GM23338 (cell line): ENCODE measurements around the gene SYCN. TPM values are rescaled to one million over a fixed set of nuclear protein-coding genes. Genes with fewer than 3 reads are reported as not detected.

ENCODE experiments used
- ATAC-seq: fragments of 200-7000 bp; cut with Tn5 transposase; 3 replicates; pipeline ENCODE4 v1.9.1; 2020
- DNase-seq: peaks from one replicate; pipeline ENCODE4 v3.0.0-alpha.2; 2015; ENCODE audit warnings: low spot score
- H2AFZ ChIP-seq: fragments of 200-600 bp; sonication (generic); 2 replicates; pipeline ENCODE4 v1.8.0; 2016; ENCODE audit warnings: antibody characterized with exemption, mild to moderate bottlenecking, moderate library complexity
- H3F3A ChIP-seq: fragments of 200-600 bp; sonication (generic); replicated peaks from 2 replicates; pipeline ENCODE4 v1.8.0; 2017; ENCODE audit warnings: antibody characterized with exemption, mixed run types, low read depth
- H3K27ac ChIP-seq: fragments of 200-600 bp; sonication (generic); 2 replicates; pipeline ENCODE4 v1.6.1; 2016; ENCODE audit warnings: low read depth
- H3K27me3 ChIP-seq: fragments of 200-600 bp; sonication (generic); 2 replicates; pipeline ENCODE4 v1.8.0; 2016; ENCODE audit warnings: mild to moderate bottlenecking, mixed run types, moderate library complexity; ENCODE audit not compliant: insufficient read depth
- H3K36me3 ChIP-seq: fragments of 200-600 bp; sonication (generic); 2 replicates; pipeline ENCODE4 v1.8.0; 2016; ENCODE audit warnings: mild to moderate bottlenecking; ENCODE audit not compliant: insufficient read depth
- H3K4me1 ChIP-seq: fragments of 200-600 bp; sonication (generic); 2 replicates; pipeline ENCODE4 v1.8.0; 2016; ENCODE audit warnings: mild to moderate bottlenecking, moderate library complexity; ENCODE audit not compliant: insufficient read depth
- H3K4me2 ChIP-seq: fragments of 200-600 bp; sonication (generic); 2 replicates; pipeline ENCODE4 v1.7.1; 2017; ENCODE audit warnings: mixed run types
- H3K4me3 ChIP-seq: fragments of 200-600 bp; sonication (generic); 2 replicates; pipeline ENCODE4 v1.6.1; 2016; ENCODE audit warnings: mixed run types
- H3K79me2 ChIP-seq: fragments of 200-600 bp; sonication (generic); replicated peaks from 2 replicates; pipeline ENCODE4 v1.8.0; 2017; ENCODE audit warnings: mild to moderate bottlenecking; ENCODE audit not compliant: insufficient read depth
- H3K9me2 ChIP-seq: fragments of 200-600 bp; sonication (generic); 2 replicates; pipeline ENCODE4 v1.8.0; 2017; ENCODE audit not compliant: insufficient read depth
- H4K20me1 ChIP-seq: fragments of 200-600 bp; sonication (generic); replicated peaks from 2 replicates; pipeline ENCODE4 v1.8.0; 2017; ENCODE audit warnings: mild to moderate bottlenecking; ENCODE audit not compliant: insufficient read depth
- H3K27ac Mint-ChIP-seq: 2 replicates; pipeline ENCODE4 v1.8.0; 2020; ENCODE audit warnings: inconsistent platforms, mild to moderate bottlenecking, moderate library complexity, mixed read lengths
- H3K27me3 Mint-ChIP-seq: 3 replicates; pipeline ENCODE4 v1.8.0; 2022; ENCODE audit warnings: low read depth, mild to moderate bottlenecking, moderate library complexity, mixed read lengths, inconsistent platforms; ENCODE audit not compliant: insufficient read depth, poor library complexity
- H3K36me3 Mint-ChIP-seq: 3 replicates; pipeline ENCODE4 v1.8.0; 2021; ENCODE audit warnings: low read depth, mild to moderate bottlenecking, inconsistent platforms, moderate library complexity, mixed read lengths
- H3K4me1 Mint-ChIP-seq: 3 replicates; pipeline ENCODE4 v1.8.0; 2020; ENCODE audit warnings: mild to moderate bottlenecking, inconsistent platforms, mixed read lengths
- H3K4me3 Mint-ChIP-seq: 3 replicates; pipeline ENCODE4 v1.8.0; 2021; ENCODE audit warnings: moderate library complexity, mild to moderate bottlenecking, inconsistent platforms, mixed read lengths
- H3K9me3 Mint-ChIP-seq: 3 replicates; pipeline ENCODE4 v1.8.0; 2020; ENCODE audit warnings: moderate library complexity, mild to moderate bottlenecking, inconsistent platforms, mixed read lengths
- CREB1 ChIP-seq: fragments of 250-450 bp; sonication (Bioruptor Pico); IDR thresholded peaks from 2 replicates; pipeline ENCODE4 v1.5.0; 2020; ENCODE audit warnings: low read depth, mild to moderate bottlenecking, moderate library complexity
- EZH2 ChIP-seq: fragments of 200-600 bp; sonication (generic); IDR thresholded peaks from one replicate; pipeline ENCODE4 v1.8.0; 2017; ENCODE audit warnings: antibody characterized with exemption, mild to moderate bottlenecking, low read depth; ENCODE audit not compliant: unreplicated experiment
- JUNB ChIP-seq: IDR thresholded peaks from one replicate; pipeline ENCODE4 v1.6.1; 2016; ENCODE audit warnings: antibody characterized with exemption; ENCODE audit not compliant: unreplicated experiment
- NANOG ChIP-seq: IDR thresholded peaks from 2 replicates; pipeline ENCODE4 v1.6.1; 2016; ENCODE audit warnings: antibody characterized with exemption, borderline replicate concordance
- POLR2AphosphoS5 ChIP-seq: IDR thresholded peaks from 2 replicates; pipeline ENCODE4 v1.6.1; 2016; ENCODE audit warnings: antibody characterized with exemption, low read depth
- STAT1 ChIP-seq: IDR thresholded peaks from one replicate; pipeline ENCODE4 v1.6.1; 2016; ENCODE audit warnings: antibody characterized with exemption; ENCODE audit not compliant: unreplicated experiment
- ZNF114 ChIP-seq: fragments of 250-450 bp; sonication (Bioruptor Pico); IDR thresholded peaks from 2 replicates; pipeline ENCODE4 v1.5.0; 2020; ENCODE audit warnings: mild to moderate bottlenecking, moderate library complexity
- ZNF331 ChIP-seq: fragments of 250-450 bp; sonication (Bioruptor Pico); IDR thresholded peaks from 2 replicates; pipeline ENCODE4 v1.5.0; 2020; ENCODE audit warnings: low read depth, mild to moderate bottlenecking, moderate library complexity
- polyA plus RNA-seq: library from polyadenylated mRNA; unstranded; fragments of >200 nt; fragmentation: Nextera tagmentation; extraction: Ambion mirVana; gene quantifications from 2 replicates; pipeline ENCODE4 v1.2.1, GENCODE V29; 2016
- total RNA-seq: library from RNA; depleted of rRNA; stranded (reverse); fragments of >200 nt; shearing (Covaris generic); gene quantifications from 2 replicates; pipeline ENCODE4 v1.2.3, GENCODE V29; 2014
- TF ChIP-seq, protein P1 (sequence below): IDR thresholded peaks from one replicate; pipeline ENCODE4 v1.6.1; 2018; ENCODE audit warnings: antibody characterized with exemption; ENCODE audit not compliant: unreplicated experiment
- TF ChIP-seq, protein P2 (sequence below): fragments of 250-450 bp; sonication (Bioruptor Pico); IDR thresholded peaks from 2 replicates; pipeline ENCODE4 v1.5.0; 2020; ENCODE audit warnings: mild to moderate bottlenecking, moderate library complexity
- TF ChIP-seq, protein P3 (sequence below), 2 experiments: fragments of 200-600 bp in 1 of 2; sonication (generic) in 1 of 2; conservative IDR thresholded peaks; 2 replicates each; pipeline versions ENCODE4 v1.5.1 to v1.6.1; 2016 to 2017; ENCODE audit warnings: antibody characterized with exemption in 2 of 2, low read depth in 2 of 2, mild to moderate bottlenecking in 2 of 2, moderate library complexity in 1 of 2

Gene SYCN
- total and polyA plus RNA-seq, 2 experiments from 2014 or later: not detected

DNA sequence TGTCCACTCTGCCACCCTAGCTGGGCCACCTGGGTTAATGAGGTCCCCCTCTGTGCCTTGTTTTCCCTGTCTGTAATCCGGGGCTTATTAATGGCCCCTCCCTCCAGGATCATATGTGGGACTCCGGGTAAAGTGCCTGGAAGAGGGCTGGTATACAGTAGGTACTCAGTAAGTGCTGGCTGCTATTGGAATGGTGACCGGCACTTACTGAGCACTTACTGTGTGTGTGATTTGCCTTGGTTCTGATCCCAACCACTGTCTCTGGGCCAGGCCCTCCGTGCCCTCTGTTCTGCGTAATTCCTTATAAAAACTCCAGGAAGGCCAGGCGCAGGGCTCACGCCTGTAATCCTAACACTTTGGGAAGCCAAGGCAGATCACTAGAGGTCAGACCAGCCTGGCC is 38.2 kb downstream of the SYCN start:
- H3K4me3 ChIP-seq: no peak overlapping the region
- H3K4me1 ChIP-seq: peaks cover 12% of the 10 kb centered on the region; the same call in 1 of the 2 replicates
- peaks cover 19% of the 10 kb centered on the region for H3K79me2 ChIP-seq
- H3K9me3 Mint-ChIP-seq: no peaks in the 10 kb centered on the region
- no peak overlapping the region for H2AFZ ChIP-seq
- no peaks in the 10 kb centered on the region for H3K36me3 ChIP-seq
- no peak overlapping the region for H3K4me2 ChIP-seq
- peaks cover 5% of the 10 kb centered on the region; the same call in 1 of the 3 replicates for H3K36me3 Mint-ChIP-seq
- H4K20me1 ChIP-seq: peaks cover 12% of the 10 kb centered on the region
- no peaks in the 10 kb centered on the region for H3K9me2 ChIP-seq
- peaks cover 9% of the 10 kb centered on the region for H3K27me3 Mint-ChIP-seq
- no peak overlapping the region for H3K27ac Mint-ChIP-seq
- H3K4me3 Mint-ChIP-seq: no peak overlapping the region
- H3K27ac ChIP-seq: no peak overlapping the region
- DNase-seq (no peak), ATAC-seq (no peak)
- H3K27me3 ChIP-seq: no peaks in the 10 kb centered on the region
- H3F3A ChIP-seq: no peaks in the 10 kb centered on the region
- TF ChIP-seq JUNB: no peak
- TF ChIP-seq ZNF114 (CRISPR knock-in tag): no peak
- H3K4me1 Mint-ChIP-seq: peaks cover 26% of the 10 kb centered on the region

DNA sequence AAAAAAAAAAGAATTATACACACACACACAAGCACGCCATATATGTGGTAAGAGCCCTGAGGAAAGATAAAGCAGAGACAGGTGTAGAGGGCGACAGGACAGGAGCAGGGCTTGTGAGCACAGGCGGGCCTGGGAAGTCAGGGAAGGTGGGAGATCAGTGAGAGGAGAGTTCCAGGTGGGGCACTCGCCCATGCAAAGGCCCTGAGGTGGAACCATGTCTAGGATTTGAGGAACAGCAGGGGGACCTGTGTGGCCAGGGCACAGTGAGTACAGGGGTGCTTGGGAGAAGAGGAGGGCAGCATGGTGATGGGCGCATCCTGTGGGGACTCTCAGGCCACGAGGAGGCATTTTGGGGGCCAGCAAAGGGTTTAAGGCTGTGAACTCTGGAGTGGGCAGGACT is 39.8 kb downstream of the SYCN start:
- Mint-ChIP-seq H3K4me3 (no peak overlapping the region), H3K36me3 (peaks cover 5% of the 10 kb centered on the region; the same call in 1 of the 3 replicates), H3K4me1 (peaks cover 26% of the 10 kb centered on the region), H3K27ac (no peak overlapping the region), H3K27me3 (peaks cover 12% of the 10 kb centered on the region), H3K9me3 (no peaks in the 10 kb centered on the region)
- H3K27me3 ChIP-seq: no peaks in the 10 kb centered on the region
- H4K20me1 ChIP-seq: peaks cover 12% of the 10 kb centered on the region
- H3K27ac ChIP-seq: no peak overlapping the region
- H3K4me3 ChIP-seq: no peak overlapping the region
- no peak overlapping the region for H3K4me2 ChIP-seq
- H3K79me2 ChIP-seq: peaks cover 26% of the 10 kb centered on the region
- H3K4me1 ChIP-seq: peaks cover 12% of the 10 kb centered on the region; the same call in 1 of the 2 replicates
- no peak overlapping the region for H2AFZ ChIP-seq
- ATAC-seq: no peak
- no peaks in the 10 kb centered on the region for H3F3A ChIP-seq
- H3K36me3 ChIP-seq: no peaks in the 10 kb centered on the region
- no peak for DNase-seq
- no peaks in the 10 kb centered on the region for H3K9me2 ChIP-seq
- no peak for TF ChIP-seq POLR2AphosphoS5
- TF ChIP-seq, protein P1, sequence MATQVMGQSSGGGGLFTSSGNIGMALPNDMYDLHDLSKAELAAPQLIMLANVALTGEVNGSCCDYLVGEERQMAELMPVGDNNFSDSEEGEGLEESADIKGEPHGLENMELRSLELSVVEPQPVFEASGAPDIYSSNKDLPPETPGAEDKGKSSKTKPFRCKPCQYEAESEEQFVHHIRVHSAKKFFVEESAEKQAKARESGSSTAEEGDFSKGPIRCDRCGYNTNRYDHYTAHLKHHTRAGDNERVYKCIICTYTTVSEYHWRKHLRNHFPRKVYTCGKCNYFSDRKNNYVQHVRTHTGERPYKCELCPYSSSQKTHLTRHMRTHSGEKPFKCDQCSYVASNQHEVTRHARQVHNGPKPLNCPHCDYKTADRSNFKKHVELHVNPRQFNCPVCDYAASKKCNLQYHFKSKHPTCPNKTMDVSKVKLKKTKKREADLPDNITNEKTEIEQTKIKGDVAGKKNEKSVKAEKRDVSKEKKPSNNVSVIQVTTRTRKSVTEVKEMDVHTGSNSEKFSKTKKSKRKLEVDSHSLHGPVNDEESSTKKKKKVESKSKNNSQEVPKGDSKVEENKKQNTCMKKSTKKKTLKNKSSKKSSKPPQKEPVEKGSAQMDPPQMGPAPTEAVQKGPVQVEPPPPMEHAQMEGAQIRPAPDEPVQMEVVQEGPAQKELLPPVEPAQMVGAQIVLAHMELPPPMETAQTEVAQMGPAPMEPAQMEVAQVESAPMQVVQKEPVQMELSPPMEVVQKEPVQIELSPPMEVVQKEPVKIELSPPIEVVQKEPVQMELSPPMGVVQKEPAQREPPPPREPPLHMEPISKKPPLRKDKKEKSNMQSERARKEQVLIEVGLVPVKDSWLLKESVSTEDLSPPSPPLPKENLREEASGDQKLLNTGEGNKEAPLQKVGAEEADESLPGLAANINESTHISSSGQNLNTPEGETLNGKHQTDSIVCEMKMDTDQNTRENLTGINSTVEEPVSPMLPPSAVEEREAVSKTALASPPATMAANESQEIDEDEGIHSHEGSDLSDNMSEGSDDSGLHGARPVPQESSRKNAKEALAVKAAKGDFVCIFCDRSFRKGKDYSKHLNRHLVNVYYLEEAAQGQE: no peak
- no peak for TF ChIP-seq NANOG
- no peak for TF ChIP-seq JUNB
- TF ChIP-seq STAT1: no peak
- TF ChIP-seq ZNF114 (CRISPR knock-in tag): no peak
- no peak for TF ChIP-seq ZNF331
- no peak for TF ChIP-seq CREB1 (CRISPR knock-in tag)
- no peak for TF ChIP-seq EZH2
- TF ChIP-seq, protein P2, sequence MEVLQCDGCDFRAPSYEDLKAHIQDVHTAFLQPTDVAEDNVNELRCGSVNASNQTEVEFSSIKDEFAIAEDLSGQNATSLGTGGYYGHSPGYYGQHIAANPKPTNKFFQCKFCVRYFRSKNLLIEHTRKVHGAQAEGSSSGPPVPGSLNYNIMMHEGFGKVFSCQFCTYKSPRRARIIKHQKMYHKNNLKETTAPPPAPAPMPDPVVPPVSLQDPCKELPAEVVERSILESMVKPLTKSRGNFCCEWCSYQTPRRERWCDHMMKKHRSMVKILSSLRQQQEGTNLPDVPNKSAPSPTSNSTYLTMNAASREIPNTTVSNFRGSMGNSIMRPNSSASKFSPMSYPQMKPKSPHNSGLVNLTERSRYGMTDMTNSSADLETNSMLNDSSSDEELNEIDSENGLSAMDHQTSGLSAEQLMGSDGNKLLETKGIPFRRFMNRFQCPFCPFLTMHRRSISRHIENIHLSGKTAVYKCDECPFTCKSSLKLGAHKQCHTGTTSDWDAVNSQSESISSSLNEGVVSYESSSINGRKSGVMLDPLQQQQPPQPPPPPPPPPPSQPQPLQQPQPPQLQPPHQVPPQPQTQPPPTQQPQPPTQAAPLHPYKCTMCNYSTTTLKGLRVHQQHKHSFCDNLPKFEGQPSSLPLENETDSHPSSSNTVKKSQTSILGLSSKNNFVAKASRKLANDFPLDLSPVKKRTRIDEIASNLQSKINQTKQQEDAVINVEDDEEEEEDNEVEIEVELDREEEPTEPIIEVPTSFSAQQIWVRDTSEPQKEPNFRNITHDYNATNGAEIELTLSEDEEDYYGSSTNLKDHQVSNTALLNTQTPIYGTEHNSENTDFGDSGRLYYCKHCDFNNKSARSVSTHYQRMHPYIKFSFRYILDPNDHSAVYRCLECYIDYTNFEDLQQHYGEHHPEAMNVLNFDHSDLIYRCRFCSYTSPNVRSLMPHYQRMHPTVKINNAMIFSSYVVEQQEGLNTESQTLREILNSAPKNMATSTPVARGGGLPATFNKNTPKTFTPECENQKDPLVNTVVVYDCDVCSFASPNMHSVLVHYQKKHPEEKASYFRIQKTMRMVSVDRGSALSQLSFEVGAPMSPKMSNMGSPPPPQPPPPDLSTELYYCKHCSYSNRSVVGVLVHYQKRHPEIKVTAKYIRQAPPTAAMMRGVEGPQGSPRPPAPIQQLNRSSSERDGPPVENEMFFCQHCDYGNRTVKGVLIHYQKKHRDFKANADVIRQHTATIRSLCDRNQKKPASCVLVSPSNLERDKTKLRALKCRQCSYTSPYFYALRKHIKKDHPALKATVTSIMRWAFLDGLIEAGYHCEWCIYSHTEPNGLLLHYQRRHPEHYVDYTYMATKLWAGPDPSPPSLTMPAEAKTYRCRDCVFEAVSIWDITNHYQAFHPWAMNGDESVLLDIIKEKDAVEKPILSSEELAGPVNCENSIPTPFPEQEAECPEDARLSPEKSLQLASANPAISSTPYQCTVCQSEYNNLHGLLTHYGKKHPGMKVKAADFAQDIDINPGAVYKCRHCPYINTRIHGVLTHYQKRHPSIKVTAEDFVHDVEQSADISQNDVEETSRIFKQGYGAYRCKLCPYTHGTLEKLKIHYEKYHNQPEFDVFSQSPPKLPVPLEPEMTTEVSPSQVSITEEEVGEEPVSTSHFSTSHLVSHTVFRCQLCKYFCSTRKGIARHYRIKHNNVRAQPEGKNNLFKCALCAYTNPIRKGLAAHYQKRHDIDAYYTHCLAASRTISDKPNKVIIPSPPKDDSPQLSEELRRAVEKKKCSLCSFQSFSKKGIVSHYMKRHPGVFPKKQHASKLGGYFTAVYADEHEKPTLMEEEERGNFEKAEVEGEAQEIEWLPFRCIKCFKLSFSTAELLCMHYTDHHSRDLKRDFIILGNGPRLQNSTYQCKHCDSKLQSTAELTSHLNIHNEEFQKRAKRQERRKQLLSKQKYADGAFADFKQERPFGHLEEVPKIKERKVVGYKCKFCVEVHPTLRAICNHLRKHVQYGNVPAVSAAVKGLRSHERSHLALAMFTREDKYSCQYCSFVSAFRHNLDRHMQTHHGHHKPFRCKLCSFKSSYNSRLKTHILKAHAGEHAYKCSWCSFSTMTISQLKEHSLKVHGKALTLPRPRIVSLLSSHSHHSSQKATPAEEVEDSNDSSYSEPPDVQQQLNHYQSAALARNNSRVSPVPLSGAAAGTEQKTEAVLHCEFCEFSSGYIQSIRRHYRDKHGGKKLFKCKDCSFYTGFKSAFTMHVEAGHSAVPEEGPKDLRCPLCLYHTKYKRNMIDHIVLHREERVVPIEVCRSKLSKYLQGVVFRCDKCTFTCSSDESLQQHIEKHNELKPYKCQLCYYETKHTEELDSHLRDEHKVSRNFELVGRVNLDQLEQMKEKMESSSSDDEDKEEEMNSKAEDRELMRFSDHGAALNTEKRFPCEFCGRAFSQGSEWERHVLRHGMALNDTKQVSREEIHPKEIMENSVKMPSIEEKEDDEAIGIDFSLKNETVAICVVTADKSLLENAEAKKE (CRISPR knock-in tag): no peak
- TF ChIP-seq, protein P3, sequence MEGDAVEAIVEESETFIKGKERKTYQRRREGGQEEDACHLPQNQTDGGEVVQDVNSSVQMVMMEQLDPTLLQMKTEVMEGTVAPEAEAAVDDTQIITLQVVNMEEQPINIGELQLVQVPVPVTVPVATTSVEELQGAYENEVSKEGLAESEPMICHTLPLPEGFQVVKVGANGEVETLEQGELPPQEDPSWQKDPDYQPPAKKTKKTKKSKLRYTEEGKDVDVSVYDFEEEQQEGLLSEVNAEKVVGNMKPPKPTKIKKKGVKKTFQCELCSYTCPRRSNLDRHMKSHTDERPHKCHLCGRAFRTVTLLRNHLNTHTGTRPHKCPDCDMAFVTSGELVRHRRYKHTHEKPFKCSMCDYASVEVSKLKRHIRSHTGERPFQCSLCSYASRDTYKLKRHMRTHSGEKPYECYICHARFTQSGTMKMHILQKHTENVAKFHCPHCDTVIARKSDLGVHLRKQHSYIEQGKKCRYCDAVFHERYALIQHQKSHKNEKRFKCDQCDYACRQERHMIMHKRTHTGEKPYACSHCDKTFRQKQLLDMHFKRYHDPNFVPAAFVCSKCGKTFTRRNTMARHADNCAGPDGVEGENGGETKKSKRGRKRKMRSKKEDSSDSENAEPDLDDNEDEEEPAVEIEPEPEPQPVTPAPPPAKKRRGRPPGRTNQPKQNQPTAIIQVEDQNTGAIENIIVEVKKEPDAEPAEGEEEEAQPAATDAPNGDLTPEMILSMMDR (conservative IDR thresholded peaks at IDR 0.05; ENCODE audit: low read depth in 2 of 2): no peak
